ENCODE data around the gene PITX3.

DNA sequence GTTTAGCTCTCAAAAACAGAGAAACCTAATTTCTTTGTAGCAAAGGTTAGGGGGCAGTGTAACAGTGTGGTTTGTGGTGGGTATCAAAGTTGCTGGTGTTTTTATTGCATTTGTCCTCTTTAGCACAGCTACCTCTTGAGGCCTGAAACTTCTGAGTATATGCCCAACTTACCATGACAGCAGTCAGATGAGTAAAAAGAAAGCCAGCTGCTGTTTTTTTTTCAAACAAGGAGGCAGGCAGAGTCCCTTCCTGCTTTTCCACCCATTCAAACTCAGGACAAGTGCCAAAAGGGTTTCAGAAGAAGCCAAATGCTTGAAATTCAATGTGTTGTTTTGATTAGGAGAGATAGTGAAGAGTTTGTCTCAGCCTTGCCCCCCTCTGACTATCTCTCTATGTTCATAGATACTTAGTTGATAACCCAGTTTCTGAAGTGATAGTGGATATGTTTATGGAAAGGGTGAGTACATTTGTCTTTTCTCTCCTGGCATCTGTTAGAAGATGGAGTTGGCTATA, 27.1 kb upstream of the PITX3 start:
- TF ChIP-seq MXI1 (IDR thresholded peaks at IDR 0.05; ENCODE audit: low read depth, low read length) (no peak), FOXK1 (CRISPR knock-in tag; IDR thresholded peaks at IDR 0.05; ENCODE audit: borderline replicate concordance) (no peak), ZZZ3 (IDR thresholded peaks at IDR 0.05) (no peak), ZNF431 (CRISPR knock-in tag; IDR thresholded peaks at IDR 0.05) (no peak), CBX5 (IDR thresholded peaks at IDR 0.05; ENCODE audit: borderline replicate concordance, low read depth) (no peak), JUNB (CRISPR knock-in tag; conservative IDR thresholded peaks at IDR 0.05) (no peak), CBX2 (IDR thresholded peaks at IDR 0.05; ENCODE audit: insufficient read depth, low read length, poor library complexity, severe bottlenecking) (no peak)
- TF ChIP-seq, protein P1, sequence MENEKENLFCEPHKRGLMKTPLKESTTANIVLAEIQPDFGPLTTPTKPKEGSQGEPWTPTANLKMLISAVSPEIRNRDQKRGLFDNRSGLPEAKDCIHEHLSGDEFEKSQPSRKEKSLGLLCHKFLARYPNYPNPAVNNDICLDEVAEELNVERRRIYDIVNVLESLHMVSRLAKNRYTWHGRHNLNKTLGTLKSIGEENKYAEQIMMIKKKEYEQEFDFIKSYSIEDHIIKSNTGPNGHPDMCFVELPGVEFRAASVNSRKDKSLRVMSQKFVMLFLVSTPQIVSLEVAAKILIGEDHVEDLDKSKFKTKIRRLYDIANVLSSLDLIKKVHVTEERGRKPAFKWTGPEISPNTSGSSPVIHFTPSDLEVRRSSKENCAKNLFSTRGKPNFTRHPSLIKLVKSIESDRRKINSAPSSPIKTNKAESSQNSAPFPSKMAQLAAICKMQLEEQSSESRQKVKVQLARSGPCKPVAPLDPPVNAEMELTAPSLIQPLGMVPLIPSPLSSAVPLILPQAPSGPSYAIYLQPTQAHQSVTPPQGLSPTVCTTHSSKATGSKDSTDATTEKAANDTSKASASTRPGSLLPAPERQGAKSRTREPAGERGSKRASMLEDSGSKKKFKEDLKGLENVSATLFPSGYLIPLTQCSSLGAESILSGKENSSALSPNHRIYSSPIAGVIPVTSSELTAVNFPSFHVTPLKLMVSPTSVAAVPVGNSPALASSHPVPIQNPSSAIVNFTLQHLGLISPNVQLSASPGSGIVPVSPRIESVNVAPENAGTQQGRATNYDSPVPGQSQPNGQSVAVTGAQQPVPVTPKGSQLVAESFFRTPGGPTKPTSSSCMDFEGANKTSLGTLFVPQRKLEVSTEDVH (IDR thresholded peaks at IDR 0.05; ENCODE audit: low read depth, partially characterized antibody) = no peak
- TF ChIP-seq, protein P2, sequence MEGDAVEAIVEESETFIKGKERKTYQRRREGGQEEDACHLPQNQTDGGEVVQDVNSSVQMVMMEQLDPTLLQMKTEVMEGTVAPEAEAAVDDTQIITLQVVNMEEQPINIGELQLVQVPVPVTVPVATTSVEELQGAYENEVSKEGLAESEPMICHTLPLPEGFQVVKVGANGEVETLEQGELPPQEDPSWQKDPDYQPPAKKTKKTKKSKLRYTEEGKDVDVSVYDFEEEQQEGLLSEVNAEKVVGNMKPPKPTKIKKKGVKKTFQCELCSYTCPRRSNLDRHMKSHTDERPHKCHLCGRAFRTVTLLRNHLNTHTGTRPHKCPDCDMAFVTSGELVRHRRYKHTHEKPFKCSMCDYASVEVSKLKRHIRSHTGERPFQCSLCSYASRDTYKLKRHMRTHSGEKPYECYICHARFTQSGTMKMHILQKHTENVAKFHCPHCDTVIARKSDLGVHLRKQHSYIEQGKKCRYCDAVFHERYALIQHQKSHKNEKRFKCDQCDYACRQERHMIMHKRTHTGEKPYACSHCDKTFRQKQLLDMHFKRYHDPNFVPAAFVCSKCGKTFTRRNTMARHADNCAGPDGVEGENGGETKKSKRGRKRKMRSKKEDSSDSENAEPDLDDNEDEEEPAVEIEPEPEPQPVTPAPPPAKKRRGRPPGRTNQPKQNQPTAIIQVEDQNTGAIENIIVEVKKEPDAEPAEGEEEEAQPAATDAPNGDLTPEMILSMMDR (IDR thresholded peaks at IDR 0.05 in 2 of 3, conservative IDR thresholded peaks at IDR 0.05 in 1 of 3; ENCODE audit: insufficient read depth in 2 of 3, low read depth in 1 of 3, low read length in 3 of 3) = no peak
